ENCODE results near the gene RER1.

RER1 gene

GRCh38 chr1:2391041-2391930 is at the start of gene RER1, which contains the start of gene MORN1:
Gene RER1, plus strand, starts transcription at chr1:2391841. Its CDS starts 3,950 bp downstream, at chr1:2395791.
Gene MORN1, minus strand, starts transcription at chr1:2391554. Its CDS starts 21 bp downstream, at chr1:2391533.
- DNase-seq = peak; percentile 99

- DNase-seq = no peak
Observed at GRCh38 chr1:2342384-2343022, 49.1 kb upstream of the RER1 start.

DNA sequence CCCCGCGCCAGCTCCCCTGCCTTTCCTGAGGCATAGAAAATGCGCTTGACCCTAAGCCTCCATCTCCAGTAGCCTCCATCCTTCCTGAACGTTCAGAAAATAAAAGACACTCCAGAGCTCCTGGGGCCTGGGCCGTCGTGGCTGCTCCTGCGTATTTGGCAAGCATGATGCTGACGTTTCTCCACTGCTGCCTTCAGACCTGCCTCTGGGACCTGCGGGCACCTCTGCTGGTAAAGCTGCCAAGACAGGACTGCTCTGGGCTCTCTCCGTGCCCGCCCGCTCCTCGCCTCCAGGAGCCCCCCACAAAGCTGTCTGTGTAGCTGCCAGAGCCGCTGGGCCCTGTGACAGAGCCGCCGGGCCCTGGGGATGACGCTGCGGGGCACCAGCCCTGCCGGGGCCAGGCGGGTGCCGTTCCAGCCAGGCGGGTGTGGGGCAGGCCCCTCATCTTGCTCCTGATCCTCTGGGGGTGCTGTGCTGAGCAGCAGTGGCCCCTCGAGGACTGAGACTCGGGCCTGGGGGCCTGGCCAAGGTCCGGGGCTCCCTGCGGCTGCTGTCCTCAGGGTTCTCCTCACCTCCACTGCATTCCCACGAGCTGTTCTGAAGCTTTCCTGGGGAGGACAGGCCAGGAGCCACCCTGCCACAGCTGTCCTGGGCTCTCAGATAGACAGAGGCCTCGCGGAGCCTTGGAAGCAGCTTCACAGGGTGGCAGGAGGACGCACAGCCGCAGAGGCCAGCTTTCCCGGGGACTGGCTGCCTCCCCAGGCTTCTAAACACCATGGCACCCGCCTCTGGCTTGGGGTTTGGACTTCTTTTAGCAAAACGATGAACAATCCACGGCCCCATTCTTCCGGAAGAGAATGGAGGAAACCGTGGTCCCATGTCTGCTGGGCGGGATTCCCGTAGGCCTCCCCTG is 48.4 kb upstream of the RER1 start:
- DNase-seq = no peak

DNA sequence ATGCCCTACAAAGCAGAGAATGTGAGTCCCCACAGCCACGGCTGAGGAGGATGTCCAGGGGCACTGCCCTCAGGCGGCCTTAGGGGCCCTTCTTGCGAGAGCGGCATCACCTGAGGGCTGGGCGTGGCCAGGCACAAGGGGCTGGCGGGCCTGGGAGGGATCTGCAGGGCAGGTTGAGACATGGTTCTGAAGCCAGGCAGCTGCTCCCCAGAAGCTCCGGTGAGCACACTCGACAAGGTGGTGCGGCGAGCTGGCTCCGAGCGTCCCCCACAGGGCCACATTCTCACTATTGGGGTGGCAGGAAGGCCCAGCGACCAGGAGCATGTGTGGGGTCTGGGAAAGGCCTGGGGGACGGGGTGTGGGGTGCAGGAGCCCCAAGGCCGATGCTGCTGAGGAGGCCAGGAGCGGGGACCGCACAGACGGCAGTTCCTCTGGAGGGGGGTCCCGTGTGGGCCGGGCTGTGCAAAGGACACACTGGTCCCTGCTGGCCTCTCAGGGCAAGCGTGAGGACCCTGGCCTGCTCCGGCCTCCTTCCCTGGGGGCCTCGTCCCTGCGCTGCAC is 47.4 kb upstream of the RER1 start:
- no peak for DNase-seq

- DNase-seq = no peak
Observed at GRCh38 chr1:2344744-2345296, 46.8 kb upstream of the RER1 start.

- no peak for DNase-seq
Observed at GRCh38 chr1:2345297-2346075, 46.2 kb upstream of the RER1 start.

GRCh38 chr1:2346691-2347408 is 44.8 kb upstream of the RER1 start:
- DNase-seq = no peak

GRCh38 chr1:2347409-2347785 is 44.2 kb upstream of the RER1 start:
- DNase-seq = no peak

DNA sequence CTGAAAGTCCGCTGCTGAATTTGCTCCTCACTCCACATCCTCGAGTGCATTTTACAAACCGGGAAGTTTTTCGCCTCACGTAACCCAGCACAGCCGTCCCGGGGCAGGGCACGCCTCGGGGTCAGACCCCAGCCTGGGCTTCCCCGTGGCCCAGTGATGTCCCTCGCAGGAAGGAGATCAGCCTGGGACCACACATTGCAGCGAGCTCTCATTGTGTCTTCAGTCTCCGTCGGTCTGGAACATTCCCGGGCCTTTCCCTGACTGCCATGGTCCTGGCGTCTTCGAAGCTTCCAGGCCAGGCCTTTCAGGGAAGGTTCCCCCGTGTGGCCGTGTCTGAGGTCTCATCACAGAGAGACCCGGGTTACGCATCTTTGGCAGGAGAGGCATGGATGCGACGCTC is 43.7 kb upstream of the RER1 start:
- DNase-seq = no peak

DNA sequence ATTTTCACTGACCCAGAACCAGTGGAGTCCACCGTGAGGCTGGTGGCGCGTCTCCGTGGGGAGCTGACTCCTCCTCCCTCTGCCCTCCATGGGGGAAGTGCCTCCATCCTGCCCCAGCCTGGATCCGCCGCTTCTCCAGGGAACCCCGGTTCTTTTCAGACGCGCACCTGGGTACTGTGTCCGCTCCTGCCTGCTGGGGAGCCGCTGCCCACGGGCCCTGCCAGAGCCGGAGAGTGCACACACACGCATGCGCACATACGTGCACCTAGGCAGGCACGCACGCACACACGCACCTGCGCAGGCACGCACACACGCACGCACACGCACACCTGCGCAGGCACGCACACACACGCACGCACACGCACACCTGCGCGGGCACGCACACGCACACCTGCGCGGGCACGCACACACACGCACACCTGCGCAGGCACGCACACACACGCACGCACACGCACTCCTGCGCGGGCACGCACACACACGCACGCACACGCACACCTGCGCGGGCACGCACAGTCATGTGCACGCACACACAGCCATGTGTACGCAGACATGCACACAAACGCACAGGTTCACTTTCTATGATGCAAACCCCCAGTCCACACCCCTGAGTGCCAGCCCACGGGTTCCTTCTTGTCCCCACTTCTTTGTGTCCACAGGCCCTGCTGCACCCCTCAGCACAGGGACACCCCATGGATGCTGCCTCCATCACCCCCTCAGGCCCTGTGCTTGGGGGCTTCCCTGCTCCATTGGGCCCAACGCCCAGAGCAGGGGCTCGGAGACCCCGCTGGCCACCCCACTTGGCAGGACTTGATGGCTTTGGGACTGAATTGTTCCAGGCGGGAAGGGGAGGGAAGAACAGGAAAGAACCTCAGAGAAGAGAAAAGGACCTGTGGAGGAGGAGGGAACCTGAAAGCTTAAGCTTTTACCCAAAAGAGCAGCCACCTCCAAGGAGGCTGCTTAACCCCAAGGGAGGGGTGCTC is 43.0 kb upstream of the RER1 start:
- no peak for DNase-seq

DNA sequence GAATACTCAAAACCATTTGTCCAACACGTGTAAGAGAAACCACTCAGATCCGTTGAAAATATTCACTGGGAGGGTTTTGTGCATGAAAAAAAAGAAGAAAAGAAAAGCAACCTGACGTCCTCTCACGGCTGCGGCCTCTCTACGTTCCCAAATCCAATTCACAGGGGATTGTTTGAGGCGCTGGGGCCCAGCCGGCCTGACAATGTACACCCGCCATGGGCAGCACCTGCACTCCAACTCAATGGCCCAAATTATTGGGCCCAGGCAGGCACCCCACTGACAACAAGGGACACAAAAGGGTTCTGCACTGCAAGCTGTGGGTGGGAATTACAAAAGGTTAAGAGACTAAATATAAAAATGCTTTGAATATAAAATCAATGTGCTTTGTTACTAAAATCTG is 41.8 kb upstream of the RER1 start:
- peak in 1 of 2 experiments; percentile 24 for DNase-seq

DNA sequence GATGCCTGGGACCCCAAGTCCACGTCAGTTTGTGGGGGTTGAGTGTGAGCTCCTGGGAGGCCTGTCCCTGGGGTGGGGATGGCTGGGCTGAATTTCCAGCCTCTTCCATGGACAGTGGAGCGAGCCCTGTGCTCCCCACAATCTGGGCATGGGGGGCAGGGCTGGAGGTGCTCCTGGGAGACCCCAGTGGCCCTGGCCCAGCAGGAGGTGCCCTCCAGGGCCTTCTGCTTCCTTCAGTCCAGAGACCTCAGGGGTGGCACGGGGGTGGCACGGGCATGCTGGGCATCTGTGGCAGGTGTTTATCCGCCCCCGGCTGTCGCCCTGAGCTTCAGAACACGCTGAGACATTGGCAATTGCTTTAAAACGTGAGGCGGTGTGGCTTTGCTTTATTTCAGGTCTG is 41.1 kb upstream of the RER1 start:
- DNase-seq = no peak

GRCh38 chr1:2350911-2351655 is 40.6 kb upstream of the RER1 start:
- no peak for DNase-seq

GRCh38 chr1:2351723-2352122 is 39.9 kb upstream of the RER1 start:
- no peak for DNase-seq

GRCh38 chr1:2352341-2352896 is 39.2 kb upstream of the RER1 start:
- no peak for DNase-seq

GRCh38 chr1:2352897-2353550 is 38.6 kb upstream of the RER1 start:
- no peak for DNase-seq

- no peak for DNase-seq
Observed at GRCh38 chr1:2353551-2354438, 37.8 kb upstream of the RER1 start.

Data from NCI-H2081 (cell line).